Osteoblast (primary cell): ENCODE results near the gene PTPRD. TPM values are rescaled to one million over a fixed set of nuclear protein-coding genes. Genes with fewer than 3 reads are reported as not detected.

Source experiments
- DNase-seq: peaks from one replicate; pipeline ENCODE4 v3.0.0; 2011; ENCODE audit warnings: low spot score, mixed read lengths; ENCODE audit not compliant: insufficient read length; ENCODE audit errors: missing footprints
- H2AFZ ChIP-seq: 2 replicates; pipeline ENCODE4 v1.6.0; 2011; ENCODE audit warnings: mild to moderate bottlenecking, low read length
- H3K27ac ChIP-seq: 2 replicates; pipeline ENCODE4 v1.5.1; 2011; ENCODE audit warnings: mild to moderate bottlenecking, low read depth, low read length, moderate library complexity
- H3K27me3 ChIP-seq: 2 replicates; pipeline ENCODE4 v1.6.0; 2012; ENCODE audit warnings: mild to moderate bottlenecking, control low read depth, inconsistent platforms, low read length, moderate library complexity; ENCODE audit not compliant: insufficient read depth
- H3K36me3 ChIP-seq: 2 replicates; pipeline ENCODE4 v1.5.1; 2011; ENCODE audit warnings: mild to moderate bottlenecking, low read length, control low read depth, moderate library complexity; ENCODE audit not compliant: insufficient read depth
- H3K4me1 ChIP-seq: 2 replicates; pipeline ENCODE4 v1.5.1; 2011; ENCODE audit warnings: mild to moderate bottlenecking, low read length, control low read depth, moderate library complexity; ENCODE audit not compliant: insufficient read depth
- H3K4me2 ChIP-seq: 2 replicates; pipeline ENCODE4 v1.6.0; 2011; ENCODE audit warnings: mild to moderate bottlenecking, low read length; ENCODE audit not compliant: insufficient read depth
- H3K4me3 ChIP-seq: fragments of 200-600 bp; sonication (generic); 3 replicates; pipeline ENCODE4 v1.5.1; 2012; ENCODE audit warnings: mild to moderate bottlenecking, low read length, inconsistent platforms; ENCODE audit not compliant: insufficient read depth
- H3K79me2 ChIP-seq: 2 replicates; pipeline ENCODE4 v1.6.0; 2012; ENCODE audit warnings: mild to moderate bottlenecking, low read length, control low read depth, inconsistent platforms; ENCODE audit not compliant: insufficient read depth
- H3K9me3 ChIP-seq: 2 replicates; pipeline ENCODE4 v1.5.1; 2011; ENCODE audit warnings: low read depth, low read length, control low read depth
- H4K20me1 ChIP-seq: 2 replicates; pipeline ENCODE4 v1.6.0; 2012; ENCODE audit warnings: mild to moderate bottlenecking, low read length, control low read depth; ENCODE audit not compliant: insufficient read depth
- total RNA-seq: library from RNA; depleted of rRNA; stranded (reverse); fragments of >200 nt; gene quantifications from 2 replicates; pipeline ENCODE4 v1.2.3, GENCODE V29; 2012
- TF ChIP-seq, protein P1 (sequence below): IDR thresholded peaks from 2 replicates; pipeline ENCODE4 v1.5.1; 2011; ENCODE audit warnings: mild to moderate bottlenecking, low read depth, low read length, moderate library complexity; ENCODE audit errors: extremely low read depth

The PTPRD gene
- total RNA-seq, 1 donor, result 23.9 TPM

DNA sequence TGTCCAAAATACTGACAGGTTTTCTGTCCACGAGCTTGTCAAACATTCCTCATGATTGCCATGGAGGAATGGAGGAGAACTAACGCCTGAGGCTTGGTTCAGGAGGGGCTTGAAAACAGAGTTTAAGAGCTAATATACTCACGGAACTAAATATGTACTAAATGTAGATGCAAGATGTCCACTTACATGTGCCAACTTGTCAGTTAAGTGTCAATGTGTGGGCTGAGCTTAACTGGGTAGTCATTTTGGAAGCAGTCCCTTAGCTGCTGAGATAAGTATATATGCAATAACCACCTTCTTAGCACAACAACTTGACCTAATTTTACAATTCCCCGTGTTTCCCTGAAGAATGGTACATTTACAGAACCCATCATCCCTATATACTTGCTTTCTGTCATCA lies 176.0 kb downstream of the PTPRD start:
- H3K4me1 ChIP-seq, result no peaks in the 10 kb centered on the region
- no peaks in the 10 kb centered on the region for H3K79me2 ChIP-seq
- no peak overlapping the region for H3K4me2 ChIP-seq
- H3K27me3 ChIP-seq, result no peaks in the 10 kb centered on the region
- no peak overlapping the region for H2AFZ ChIP-seq
- no peak for DNase-seq
- no peak overlapping the region for H3K4me3 ChIP-seq
- H3K36me3 ChIP-seq, result no peaks in the 10 kb centered on the region
- no peaks in the 10 kb centered on the region for H4K20me1 ChIP-seq
- no peak overlapping the region for H3K27ac ChIP-seq
- H3K9me3 ChIP-seq, result peaks cover 6% of the 10 kb centered on the region
- TF ChIP-seq, protein P1, sequence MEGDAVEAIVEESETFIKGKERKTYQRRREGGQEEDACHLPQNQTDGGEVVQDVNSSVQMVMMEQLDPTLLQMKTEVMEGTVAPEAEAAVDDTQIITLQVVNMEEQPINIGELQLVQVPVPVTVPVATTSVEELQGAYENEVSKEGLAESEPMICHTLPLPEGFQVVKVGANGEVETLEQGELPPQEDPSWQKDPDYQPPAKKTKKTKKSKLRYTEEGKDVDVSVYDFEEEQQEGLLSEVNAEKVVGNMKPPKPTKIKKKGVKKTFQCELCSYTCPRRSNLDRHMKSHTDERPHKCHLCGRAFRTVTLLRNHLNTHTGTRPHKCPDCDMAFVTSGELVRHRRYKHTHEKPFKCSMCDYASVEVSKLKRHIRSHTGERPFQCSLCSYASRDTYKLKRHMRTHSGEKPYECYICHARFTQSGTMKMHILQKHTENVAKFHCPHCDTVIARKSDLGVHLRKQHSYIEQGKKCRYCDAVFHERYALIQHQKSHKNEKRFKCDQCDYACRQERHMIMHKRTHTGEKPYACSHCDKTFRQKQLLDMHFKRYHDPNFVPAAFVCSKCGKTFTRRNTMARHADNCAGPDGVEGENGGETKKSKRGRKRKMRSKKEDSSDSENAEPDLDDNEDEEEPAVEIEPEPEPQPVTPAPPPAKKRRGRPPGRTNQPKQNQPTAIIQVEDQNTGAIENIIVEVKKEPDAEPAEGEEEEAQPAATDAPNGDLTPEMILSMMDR, result no peak

DNA sequence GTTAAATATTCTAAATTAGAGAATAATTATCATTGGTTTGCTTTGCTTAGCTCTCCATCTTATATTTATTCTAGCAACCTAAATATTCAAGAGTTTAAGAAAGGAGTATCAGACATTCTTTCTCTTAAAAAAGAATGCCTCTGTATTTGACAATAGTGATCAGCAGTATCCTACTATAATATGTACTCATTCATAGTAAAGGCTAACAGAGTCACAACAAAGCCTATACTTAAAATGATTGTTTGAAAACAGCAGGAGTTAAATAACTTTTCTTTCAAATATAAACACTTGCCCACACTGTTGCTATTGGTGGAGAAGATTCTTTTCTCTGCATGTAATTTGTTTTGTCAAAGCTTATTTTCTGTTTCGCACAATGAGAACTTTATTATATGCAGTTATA lies 178.4 kb downstream of the PTPRD start:
- Histone ChIP-seq H4K20me1 (no peaks in the 10 kb centered on the region), H3K36me3 (no peaks in the 10 kb centered on the region), H3K9me3 (peaks cover 4% of the 10 kb centered on the region), H3K4me3 (no peak overlapping the region), H3K27me3 (no peaks in the 10 kb centered on the region), H3K4me1 (no peaks in the 10 kb centered on the region), H3K79me2 (no peaks in the 10 kb centered on the region), H3K27ac (no peak overlapping the region), H3K4me2 (no peak overlapping the region), H2AFZ (no peak overlapping the region)
- DNase-seq, result no peak
- TF ChIP-seq, protein P1, result no peak

DNA sequence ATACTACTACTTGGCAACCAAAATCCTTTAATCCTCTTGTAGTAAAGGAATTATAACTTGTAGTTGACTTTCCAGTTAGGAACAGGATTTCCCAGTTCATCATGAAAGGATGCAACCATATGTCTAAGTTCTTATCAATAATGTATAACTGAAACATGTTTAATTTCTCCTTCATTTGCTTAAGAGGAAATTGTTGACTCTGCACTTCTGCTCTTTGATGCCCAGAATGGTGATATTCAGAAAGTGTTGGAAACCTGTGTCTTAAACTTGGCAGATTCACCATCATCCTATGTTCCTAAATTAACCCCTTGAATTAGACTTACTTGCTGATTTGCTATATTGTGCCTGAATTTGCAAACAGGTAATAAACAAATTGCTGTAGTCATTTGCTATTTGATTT lies 201.5 kb downstream of the PTPRD start:
- H3K27me3 ChIP-seq, result no peaks in the 10 kb centered on the region
- no peak overlapping the region for H3K4me2 ChIP-seq
- no peak overlapping the region for H3K27ac ChIP-seq
- no peaks in the 10 kb centered on the region for H3K4me1 ChIP-seq
- no peaks in the 10 kb centered on the region for H4K20me1 ChIP-seq
- H3K4me3 ChIP-seq, result no peak overlapping the region
- no peak for DNase-seq
- H2AFZ ChIP-seq, result no peak overlapping the region
- H3K36me3 ChIP-seq, result no peaks in the 10 kb centered on the region
- no peaks in the 10 kb centered on the region for H3K9me3 ChIP-seq
- TF ChIP-seq, protein P1, result no peak
- no peaks in the 10 kb centered on the region for H3K79me2 ChIP-seq

DNA sequence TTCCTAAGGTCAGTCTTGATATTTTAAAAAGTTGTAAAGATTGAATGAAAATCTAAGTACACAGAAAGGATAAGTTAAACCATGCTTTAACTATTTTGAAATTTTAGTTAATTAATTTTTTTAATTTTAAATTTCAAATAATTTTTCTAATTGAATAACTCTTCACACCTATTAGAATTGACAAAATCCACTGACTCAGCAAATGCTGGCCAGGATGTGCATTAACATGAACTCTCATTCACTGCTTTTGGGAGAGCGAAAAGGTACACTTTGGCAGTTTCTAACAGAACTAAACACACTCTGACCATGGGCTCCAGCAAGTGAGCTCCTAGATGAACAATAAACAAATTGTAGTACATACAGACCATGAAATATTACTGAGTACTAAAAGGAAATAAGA lies 209.5 kb downstream of the PTPRD start:
- DNase-seq, result no peak
- H3K4me2 ChIP-seq, result no peak overlapping the region
- TF ChIP-seq, protein P1, result no peak
- no peak overlapping the region for H3K27ac ChIP-seq
- no peaks in the 10 kb centered on the region for H3K79me2 ChIP-seq
- no peaks in the 10 kb centered on the region for H3K36me3 ChIP-seq
- no peaks in the 10 kb centered on the region for H3K4me1 ChIP-seq
- H3K9me3 ChIP-seq, result no peaks in the 10 kb centered on the region
- H2AFZ ChIP-seq, result no peak overlapping the region
- H3K27me3 ChIP-seq, result no peaks in the 10 kb centered on the region
- no peak overlapping the region for H3K4me3 ChIP-seq
- no peaks in the 10 kb centered on the region for H4K20me1 ChIP-seq
